HG02642 (cell line): ENCODE measurements around the gene CAMK2B.

Experiments used
- ATAC-seq: cut with Tn5 transposase; IDR thresholded peaks from one replicate; pipeline ENCODE4 v1.9.1; 2021; ENCODE audit warnings: mild to moderate bottlenecking; ENCODE audit not compliant: unreplicated experiment, poor library complexity

CAMK2B gene

GRCh38 chr7:44289341-44290251 lies 35.8 kb downstream of the CAMK2B start:
- ATAC-seq, result no peak

DNA sequence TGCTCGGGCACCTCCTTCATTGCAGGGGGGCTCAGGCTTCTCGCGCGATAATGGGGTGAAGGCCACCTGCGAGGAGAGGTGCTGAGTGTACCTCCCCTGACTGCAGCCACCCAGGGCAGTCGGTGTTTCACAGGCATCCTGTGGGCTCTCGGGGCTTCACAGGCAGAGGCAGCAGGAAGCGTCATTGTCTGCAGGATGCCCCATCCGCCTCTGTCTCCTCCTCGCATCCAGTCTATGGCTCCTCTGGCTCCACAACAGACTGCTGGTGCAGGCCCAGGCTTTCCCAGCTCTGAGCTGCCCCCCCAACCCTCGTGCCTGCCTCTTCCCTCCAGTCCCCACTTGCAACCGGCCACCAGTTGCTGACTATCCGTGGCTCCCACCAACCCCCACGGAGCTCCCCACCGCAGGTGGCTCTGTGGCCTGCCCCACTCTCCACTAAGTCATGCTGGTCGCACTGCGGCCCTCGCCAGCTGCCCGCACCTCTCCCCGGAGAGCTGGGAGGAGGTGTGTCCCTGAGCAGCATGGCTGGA lies 36.5 kb downstream of the CAMK2B start:
- ATAC-seq, result no peak

DNA sequence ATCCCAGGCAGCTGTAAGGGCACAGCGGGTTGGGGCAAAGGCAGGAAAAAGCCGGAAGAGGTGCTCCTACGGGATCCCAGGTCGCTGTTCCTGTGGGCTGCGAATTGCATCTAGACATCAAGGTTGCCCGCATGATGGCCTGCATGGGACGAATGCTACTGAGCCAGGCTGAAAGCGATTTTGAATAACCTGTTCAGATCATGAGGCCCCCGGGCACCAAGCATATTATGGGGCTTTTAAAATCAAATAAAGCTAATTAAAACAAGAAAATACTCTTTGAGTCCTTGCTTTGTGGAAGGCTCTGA lies 37.1 kb downstream of the CAMK2B start:
- no peak for ATAC-seq

DNA sequence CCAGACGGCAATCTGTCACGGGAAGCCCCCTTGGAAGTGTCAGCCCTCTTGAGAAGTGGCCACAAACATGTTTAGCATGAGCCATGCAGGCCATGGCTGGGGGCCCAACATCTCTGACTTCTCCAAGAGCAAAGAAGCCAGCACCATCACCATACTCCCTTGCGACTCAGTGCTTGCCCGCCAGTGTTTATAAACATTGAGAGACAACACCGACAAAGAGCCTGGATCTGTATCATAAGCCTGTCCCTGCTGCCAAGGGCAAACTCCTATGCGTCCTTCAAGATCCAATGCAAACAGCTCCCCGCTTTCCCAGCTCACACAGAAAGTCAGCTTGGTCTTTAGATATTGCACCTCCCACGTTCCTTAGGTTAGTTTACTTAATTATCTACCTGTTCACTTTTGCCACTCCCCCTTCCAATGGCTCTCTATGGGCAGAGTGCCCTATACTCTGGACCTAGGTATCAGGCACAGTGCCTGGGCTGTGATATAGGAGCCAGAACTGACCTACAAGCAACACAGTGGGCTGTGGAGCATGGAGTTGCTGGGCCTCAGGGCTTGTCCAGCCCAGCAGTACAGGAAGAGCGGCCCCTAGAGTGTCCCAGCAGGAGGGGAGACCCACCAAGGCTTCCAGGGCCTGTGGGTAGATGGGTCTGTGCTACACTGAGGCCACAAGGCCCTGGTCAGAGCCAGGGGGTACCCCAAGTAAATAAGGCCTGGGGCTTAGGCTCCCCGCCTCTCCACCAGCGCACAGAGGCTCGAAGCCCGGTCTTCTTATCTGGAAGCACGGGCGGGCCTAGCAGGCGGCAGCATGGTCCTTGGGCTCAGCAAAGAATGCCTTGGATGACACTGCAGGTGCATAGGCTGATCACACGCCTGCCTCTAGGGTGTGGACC lies 37.7 kb downstream of the CAMK2B start:
- ATAC-seq, result no peak

DNA sequence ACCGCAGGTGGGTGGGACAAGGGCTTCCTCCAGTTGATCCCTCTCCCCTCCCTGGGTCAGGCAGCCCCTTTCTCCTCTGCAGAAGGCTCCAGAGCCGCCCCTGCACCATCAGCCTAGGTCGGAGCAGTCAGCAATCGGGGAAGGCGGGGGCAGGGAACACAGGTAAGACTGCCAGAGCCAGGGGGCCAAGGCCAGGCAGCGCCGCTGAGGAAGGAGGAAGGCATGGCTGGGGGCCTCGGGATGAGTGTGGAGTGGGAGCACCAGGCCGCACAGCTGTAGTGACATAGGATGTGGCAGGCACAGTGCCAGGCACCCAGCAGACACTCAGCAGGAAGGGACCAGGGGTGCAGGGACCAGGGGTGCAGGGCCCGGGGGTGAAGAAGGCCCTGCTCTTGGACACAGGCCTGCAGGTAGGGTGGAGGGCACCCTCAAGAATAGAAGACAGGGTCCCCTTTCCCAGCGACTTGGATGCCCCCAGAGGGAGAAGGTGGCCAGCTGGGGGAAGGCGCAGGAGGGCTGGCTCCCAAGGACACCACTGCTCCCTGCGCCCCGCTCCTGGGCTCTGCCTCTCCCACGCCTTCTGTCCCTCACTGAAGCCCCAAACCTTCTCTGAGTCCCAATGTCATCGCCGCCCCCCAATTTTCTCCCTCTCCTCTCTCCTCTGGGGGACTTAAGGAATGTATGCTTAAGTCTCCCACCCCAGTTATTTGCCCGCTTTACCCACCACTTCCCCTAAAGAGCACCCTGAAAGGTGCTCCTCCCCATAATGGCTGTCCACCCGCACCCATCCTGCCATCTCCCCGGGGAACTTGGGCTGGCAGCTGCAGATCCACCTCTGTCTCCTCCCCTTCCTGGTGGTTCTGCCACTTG lies 38.5 kb downstream of the CAMK2B start:
- ATAC-seq, result no peak

DNA sequence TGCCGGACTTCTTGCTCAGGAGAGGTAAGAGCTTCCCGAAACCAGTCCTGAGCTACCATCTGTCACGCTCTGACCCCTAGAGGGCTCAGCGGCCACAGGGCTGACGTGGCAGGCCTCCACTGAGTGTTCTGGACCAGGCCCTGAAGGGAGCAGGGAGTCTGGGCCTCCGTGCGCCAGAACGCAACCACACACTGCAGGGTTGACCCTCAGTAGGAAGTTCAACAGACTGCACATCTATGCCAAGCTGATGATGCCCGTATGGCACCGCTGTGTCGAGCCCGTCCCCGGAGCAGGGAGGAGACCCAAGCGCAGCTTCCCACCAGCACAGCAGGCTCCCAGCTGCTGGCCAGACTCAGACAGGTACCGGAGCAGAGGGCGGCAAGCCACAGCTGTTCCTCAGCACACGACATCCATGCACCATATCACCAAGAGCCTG lies 39.2 kb downstream of the CAMK2B start:
- ATAC-seq, result no peak

- no peak for ATAC-seq
Measured at GRCh38 chr7:44285561-44285960, 39.8 kb downstream of the CAMK2B start.

DNA sequence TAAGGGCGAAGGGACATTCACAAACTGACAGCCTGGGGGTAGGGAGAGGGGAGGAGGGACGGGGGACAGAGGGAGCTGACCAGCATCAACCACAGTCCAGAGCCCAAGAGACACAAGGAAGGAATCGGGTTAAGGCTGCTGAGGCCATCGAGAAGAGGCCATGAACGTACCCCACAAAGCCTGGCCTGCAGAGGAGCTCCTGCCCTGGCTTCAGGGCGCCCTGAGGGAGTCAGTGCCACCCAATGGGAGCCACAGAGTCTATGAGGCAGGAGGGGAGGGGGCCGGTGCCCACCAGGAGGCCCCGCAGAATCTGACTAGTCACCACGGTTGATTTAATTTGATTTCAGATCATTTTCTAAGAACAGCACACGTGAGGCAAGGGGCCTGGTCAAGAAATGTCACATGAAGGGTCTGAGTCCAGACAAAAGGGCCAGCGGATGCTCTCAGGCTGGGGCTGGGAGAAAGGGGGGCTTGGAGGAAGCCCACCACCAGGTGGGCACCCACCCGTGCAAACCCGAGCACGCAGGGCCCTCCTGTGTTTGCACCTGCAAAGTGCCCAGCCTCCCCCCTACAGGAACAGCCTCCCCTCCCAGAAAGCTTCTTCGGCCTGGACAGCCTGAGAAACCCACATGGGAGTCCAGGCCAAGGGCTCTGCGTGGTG lies 40.4 kb downstream of the CAMK2B start:
- ATAC-seq, result no peak

DNA sequence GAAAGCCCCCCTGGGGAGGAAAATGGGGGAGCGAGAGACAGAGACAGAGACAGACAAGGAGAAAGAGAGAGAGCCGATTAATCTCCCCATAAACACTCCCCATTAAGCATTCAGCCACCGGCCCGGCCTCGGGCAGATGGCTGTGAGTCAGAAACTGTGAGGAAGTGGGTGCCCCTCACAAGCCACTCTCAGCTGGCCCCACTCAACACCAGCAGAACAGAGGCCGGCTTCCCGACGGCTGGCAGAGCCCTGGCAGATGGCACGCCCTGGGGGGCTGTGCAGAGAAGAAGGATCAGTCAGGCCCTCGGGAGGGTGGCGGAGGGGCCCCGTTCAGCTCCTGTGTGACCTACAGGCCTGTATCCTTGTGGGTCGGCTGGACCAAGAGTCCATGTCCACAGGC lies 41.2 kb downstream of the CAMK2B start:
- no peak for ATAC-seq

DNA sequence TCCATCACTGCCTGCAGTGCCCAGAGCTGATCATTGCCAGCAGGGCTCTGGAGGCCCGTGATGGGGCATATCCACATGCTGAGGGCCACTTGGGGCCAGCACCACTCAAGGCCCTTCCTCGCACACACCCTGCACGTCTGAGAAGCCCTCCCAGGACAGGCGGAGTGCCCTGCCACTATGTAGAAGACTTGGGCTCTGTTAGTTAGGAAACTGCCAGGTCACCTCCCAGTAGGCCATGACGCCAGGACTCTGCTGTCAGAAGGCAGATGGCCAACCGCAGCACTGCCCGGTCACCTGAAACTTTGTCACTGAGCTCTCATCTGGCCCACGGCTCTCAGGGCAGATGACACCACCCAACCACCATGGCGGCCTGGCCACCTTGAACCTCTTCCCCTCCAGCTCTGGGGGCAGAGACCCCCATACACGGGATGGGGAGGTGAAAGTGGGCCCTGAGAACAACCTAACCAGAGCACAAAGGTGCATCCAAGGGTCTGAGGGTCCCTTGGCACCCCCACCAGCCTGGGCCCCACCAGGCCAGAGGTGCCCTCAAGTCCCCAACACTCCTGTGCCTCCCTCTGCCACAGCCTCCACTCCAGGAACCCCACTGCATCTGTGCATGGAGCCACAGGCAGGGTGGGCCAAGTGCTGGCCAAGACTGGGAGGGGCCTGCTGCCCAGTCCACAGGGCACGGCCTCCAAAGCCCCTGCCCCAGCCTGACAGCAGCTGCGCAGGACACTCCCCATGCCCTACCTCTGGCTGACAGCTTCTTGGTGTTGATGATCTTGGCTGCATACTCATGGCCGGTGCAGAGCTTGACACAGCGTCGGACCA lies 41.8 kb downstream of the CAMK2B start:
- no peak for ATAC-seq

DNA sequence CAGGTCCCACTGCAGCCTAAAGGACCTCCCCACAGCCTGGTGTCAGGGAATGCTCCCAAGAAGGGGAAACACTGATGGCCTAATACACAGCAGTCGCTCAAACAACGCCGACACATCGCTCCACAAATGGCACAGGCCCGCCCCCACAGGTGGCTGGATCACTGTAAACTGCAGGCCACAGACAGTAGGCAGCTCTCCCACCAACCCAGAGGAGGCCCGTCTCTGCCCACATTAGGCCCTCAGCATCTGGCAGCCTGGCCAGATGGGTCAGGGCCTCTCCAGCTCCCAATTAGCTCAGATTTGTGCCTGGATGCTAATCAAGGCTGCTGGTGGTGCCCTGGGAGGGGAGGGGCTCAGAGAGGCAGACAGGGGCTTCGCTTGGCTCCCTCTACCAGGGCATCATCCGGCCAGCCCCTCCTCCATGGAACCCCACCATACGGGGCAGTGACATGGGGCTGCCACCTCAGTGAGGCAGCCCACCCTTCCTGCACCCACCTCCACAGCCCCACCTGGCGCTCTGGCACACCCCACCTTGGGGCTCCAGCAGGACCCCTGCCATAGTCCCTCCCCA lies 42.7 kb downstream of the CAMK2B start:
- no peak for ATAC-seq

- ATAC-seq, result no peak
Measured at GRCh38 chr7:44281811-44282600, 43.4 kb downstream of the CAMK2B start.

DNA sequence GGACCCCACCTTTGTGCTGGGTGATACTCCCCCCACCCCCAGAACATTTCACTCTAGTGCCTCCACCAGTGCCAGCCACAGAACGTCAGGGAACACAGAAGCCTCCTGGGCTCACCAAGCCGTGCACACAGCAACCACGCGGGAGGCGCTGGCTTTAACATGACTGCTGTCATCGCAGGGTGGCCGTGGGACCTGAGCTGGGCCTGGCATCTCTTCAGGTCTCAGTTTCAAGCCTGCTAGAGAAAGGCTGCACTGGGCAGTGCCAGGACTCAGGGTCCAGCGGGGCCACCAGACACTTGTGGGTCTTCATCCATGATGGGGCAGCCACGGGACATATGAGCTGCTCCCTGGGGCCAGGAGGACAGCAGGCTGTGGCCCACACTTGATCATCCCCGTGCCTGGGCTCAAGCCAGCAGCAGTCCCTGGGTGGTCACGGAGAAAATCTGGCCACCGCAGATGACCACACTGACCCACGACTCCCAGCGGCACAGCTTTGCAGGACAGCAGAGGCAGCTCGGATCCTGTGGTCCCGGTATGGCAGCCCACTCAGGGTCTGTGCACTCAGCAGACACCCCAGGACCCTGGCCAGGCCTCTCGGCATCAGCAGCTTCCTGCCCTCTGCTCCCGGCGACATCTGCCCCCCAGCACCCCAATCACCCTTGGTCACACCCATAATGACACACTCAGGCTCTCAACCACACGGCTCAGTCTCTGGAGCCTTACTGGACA lies 44.2 kb downstream of the CAMK2B start:
- ATAC-seq, result no peak

- ATAC-seq, result no peak
Measured at GRCh38 chr7:44280636-44280992, 44.8 kb downstream of the CAMK2B start.

GRCh38 chr7:44279731-44280505 lies 45.5 kb downstream of the CAMK2B start:
- ATAC-seq, result no peak

GRCh38 chr7:44279286-44279685 lies 46.1 kb downstream of the CAMK2B start:
- ATAC-seq, result no peak
